HEK293T (cell line): ENCODE measurements around the gene ACOT9.

ENCODE experiments used
- CTBP1 ChIP-seq: fragments of 450-650 bp; IDR thresholded peaks from 2 replicates; pipeline ENCODE4 v1.6.1; 2016; ENCODE audit warnings: borderline replicate concordance
- ELF4 ChIP-seq: fragments of 450-650 bp; IDR thresholded peaks from 2 replicates; pipeline ENCODE4 v1.6.1; 2017; ENCODE audit warnings: antibody characterized with exemption
- FOXM1 ChIP-seq: fragments of 450-650 bp; IDR thresholded peaks from 2 replicates; pipeline ENCODE4 v1.6.1; 2017; ENCODE audit warnings: mild to moderate bottlenecking, borderline replicate concordance
- HDGF ChIP-seq: fragments of 450-650 bp; IDR thresholded peaks from 2 replicates; pipeline ENCODE4 v1.6.1; 2017; ENCODE audit warnings: antibody characterized with exemption, borderline replicate concordance
- SUZ12 ChIP-seq: fragments of 450-650 bp; IDR thresholded peaks from 2 replicates; pipeline ENCODE4 v1.6.1; 2016; ENCODE audit warnings: mild to moderate bottlenecking
- ZNF384 ChIP-seq: fragments of 450-650 bp; IDR thresholded peaks from 2 replicates; pipeline ENCODE4 v1.6.1; 2016

DNA sequence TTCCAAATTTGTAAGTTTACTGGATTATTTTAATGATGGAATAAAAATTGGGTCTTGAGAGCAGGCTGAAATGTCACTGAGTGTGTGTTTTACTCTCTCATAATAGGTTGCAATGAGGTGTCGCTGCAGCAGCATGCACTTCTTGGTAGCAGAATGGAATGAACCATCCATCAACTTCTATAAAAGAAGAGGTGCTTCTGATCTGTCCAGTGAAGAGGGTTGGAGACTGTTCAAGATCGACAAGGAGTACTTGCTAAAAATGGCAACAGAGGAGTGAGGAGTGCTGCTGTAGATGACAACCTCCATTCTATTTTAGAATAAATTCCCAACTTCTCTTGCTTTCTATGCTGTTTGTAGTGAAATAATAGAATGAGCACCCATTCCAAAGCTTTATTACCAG is 42.5 kb upstream of the ACOT9 start:
- no peak for TF ChIP-seq ELF4
- TF ChIP-seq CTBP1: no peak
- TF ChIP-seq SUZ12: no peak
- TF ChIP-seq FOXM1: no peak
- no peak for TF ChIP-seq ZNF384
- no peak for TF ChIP-seq HDGF
